ENCODE results near the gene MXD4.

DNA sequence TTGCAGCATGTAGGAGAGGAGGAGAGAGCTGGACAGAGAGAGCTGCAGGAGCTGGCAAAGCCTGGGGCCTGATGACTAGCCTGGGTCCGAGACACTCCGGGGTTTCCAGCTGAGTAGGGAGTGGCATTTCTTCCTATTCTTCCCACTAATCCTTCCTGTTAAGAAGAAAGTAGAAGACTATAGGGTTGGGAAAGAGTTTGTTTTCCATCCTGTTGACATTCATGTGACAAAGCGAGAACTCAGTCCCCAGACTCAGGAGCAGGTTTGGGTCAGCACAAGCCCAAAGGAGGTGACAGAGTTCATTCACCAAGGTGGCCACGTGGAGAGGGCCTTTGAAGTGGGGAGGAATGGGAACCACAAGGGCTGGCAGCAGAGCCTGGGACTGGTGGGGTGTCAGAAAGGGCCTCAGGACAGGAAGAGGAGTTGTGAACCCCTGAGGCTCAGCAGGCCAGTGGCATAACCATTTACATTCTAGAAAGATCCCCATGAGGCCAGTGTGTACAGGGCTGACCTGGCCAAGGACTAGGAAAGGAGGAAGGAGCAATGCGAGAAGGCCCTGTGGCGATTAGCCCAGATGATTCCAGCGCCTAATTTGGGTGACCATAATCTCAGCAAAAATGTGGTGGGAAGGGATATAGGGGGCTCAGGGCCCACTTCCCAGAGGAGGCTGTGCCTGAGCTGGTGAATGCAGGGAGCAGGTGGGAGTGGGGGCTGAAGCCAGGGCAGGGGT lies 16.7 kb downstream of the MXD4 start:
- TF ChIP-seq EZH2phosphoT487 (IDR thresholded peaks at IDR 0.05; ENCODE audit: borderline replicate concordance, low read length) (no peak), EZH2 (IDR thresholded peaks at IDR 0.05; ENCODE audit: low read length, unreplicated experiment) (no peak)
- TF ChIP-seq, protein P1, sequence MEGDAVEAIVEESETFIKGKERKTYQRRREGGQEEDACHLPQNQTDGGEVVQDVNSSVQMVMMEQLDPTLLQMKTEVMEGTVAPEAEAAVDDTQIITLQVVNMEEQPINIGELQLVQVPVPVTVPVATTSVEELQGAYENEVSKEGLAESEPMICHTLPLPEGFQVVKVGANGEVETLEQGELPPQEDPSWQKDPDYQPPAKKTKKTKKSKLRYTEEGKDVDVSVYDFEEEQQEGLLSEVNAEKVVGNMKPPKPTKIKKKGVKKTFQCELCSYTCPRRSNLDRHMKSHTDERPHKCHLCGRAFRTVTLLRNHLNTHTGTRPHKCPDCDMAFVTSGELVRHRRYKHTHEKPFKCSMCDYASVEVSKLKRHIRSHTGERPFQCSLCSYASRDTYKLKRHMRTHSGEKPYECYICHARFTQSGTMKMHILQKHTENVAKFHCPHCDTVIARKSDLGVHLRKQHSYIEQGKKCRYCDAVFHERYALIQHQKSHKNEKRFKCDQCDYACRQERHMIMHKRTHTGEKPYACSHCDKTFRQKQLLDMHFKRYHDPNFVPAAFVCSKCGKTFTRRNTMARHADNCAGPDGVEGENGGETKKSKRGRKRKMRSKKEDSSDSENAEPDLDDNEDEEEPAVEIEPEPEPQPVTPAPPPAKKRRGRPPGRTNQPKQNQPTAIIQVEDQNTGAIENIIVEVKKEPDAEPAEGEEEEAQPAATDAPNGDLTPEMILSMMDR (conservative IDR thresholded peaks at IDR 0.05; ENCODE audit: low read depth, low read length): no peak
